Osteoblast (primary cell): ENCODE measurements around the gene CPSF7. TPM values are rescaled to one million over a fixed set of nuclear protein-coding genes. Genes with fewer than 3 reads are reported as not detected.

ENCODE experiments used
- DNase-seq: peaks from one replicate; pipeline ENCODE4 v3.0.0; 2011; ENCODE audit warnings: low spot score, mixed read lengths; ENCODE audit not compliant: insufficient read length; ENCODE audit errors: missing footprints
- H2AFZ ChIP-seq: 2 replicates; pipeline ENCODE4 v1.6.0; 2011; ENCODE audit warnings: mild to moderate bottlenecking, low read length
- H3K27ac ChIP-seq: 2 replicates; pipeline ENCODE4 v1.5.1; 2011; ENCODE audit warnings: mild to moderate bottlenecking, low read depth, low read length, moderate library complexity
- H3K27me3 ChIP-seq: 2 replicates; pipeline ENCODE4 v1.6.0; 2012; ENCODE audit warnings: mild to moderate bottlenecking, control low read depth, inconsistent platforms, low read length, moderate library complexity; ENCODE audit not compliant: insufficient read depth
- H3K36me3 ChIP-seq: 2 replicates; pipeline ENCODE4 v1.5.1; 2011; ENCODE audit warnings: mild to moderate bottlenecking, low read length, control low read depth, moderate library complexity; ENCODE audit not compliant: insufficient read depth
- H3K4me1 ChIP-seq: 2 replicates; pipeline ENCODE4 v1.5.1; 2011; ENCODE audit warnings: mild to moderate bottlenecking, low read length, control low read depth, moderate library complexity; ENCODE audit not compliant: insufficient read depth
- H3K4me2 ChIP-seq: 2 replicates; pipeline ENCODE4 v1.6.0; 2011; ENCODE audit warnings: mild to moderate bottlenecking, low read length; ENCODE audit not compliant: insufficient read depth
- H3K4me3 ChIP-seq: fragments of 200-600 bp; sonication (generic); 3 replicates; pipeline ENCODE4 v1.5.1; 2012; ENCODE audit warnings: mild to moderate bottlenecking, low read length, inconsistent platforms; ENCODE audit not compliant: insufficient read depth
- H3K79me2 ChIP-seq: 2 replicates; pipeline ENCODE4 v1.6.0; 2012; ENCODE audit warnings: mild to moderate bottlenecking, low read length, control low read depth, inconsistent platforms; ENCODE audit not compliant: insufficient read depth
- H3K9me3 ChIP-seq: 2 replicates; pipeline ENCODE4 v1.5.1; 2011; ENCODE audit warnings: low read depth, low read length, control low read depth
- H4K20me1 ChIP-seq: 2 replicates; pipeline ENCODE4 v1.6.0; 2012; ENCODE audit warnings: mild to moderate bottlenecking, low read length, control low read depth; ENCODE audit not compliant: insufficient read depth
- CTCF ChIP-seq: IDR thresholded peaks from 2 replicates; pipeline ENCODE4 v1.5.1; 2011; ENCODE audit warnings: mild to moderate bottlenecking, low read depth, low read length, moderate library complexity; ENCODE audit errors: extremely low read depth
- total RNA-seq: library from RNA; depleted of rRNA; stranded (reverse); fragments of >200 nt; gene quantifications from 2 replicates; pipeline ENCODE4 v1.2.3, GENCODE V29; 2012

The CPSF7 gene
- total RNA-seq, 1 donor: 29.0 TPM

GRCh38 chr11:61380884-61381283, 48.9 kb downstream of the CPSF7 start:
- Histone ChIP-seq H2AFZ (no peak overlapping the region), H3K36me3 (no peaks in the 10 kb centered on the region), H3K27me3 (no peaks in the 10 kb centered on the region), H3K27ac (no peak overlapping the region), H3K9me3 (no peaks in the 10 kb centered on the region), H3K79me2 (no peaks in the 10 kb centered on the region), H3K4me1 (peaks cover 26% of the 10 kb centered on the region), H3K4me3 (no peak overlapping the region), H4K20me1 (no peaks in the 10 kb centered on the region), H3K4me2 (no peak overlapping the region)
- no peak for DNase-seq
- TF ChIP-seq CTCF: no peak

GRCh38 chr11:61378713-61379313, 51.0 kb downstream of the CPSF7 start:
- DNase-seq: peak; percentile 89
- Histone ChIP-seq H3K27me3 (no peaks in the 10 kb centered on the region), H2AFZ (no peak overlapping the region), H3K4me2 (peak overlapping the region; percentile 42), H3K9me3 (no peaks in the 10 kb centered on the region), H3K79me2 (no peaks in the 10 kb centered on the region), H3K27ac (peak overlapping the region; percentile 96), H3K4me3 (no peak overlapping the region), H3K4me1 (peaks cover 26% of the 10 kb centered on the region), H4K20me1 (no peaks in the 10 kb centered on the region), H3K36me3 (peaks cover 10% of the 10 kb centered on the region)
- no peak for TF ChIP-seq CTCF

- peak; percentile 79 for DNase-seq
- no peak for TF ChIP-seq CTCF
- Histone ChIP-seq H3K27me3 (no peaks in the 10 kb centered on the region), H3K79me2 (no peaks in the 10 kb centered on the region), H3K27ac (peak overlapping the region; percentile 96), H3K36me3 (peaks cover 15% of the 10 kb centered on the region), H3K4me1 (peaks cover 26% of the 10 kb centered on the region), H3K4me3 (no peak overlapping the region), H4K20me1 (no peaks in the 10 kb centered on the region), H3K9me3 (no peaks in the 10 kb centered on the region), H3K4me2 (peak overlapping the region; percentile 13), H2AFZ (no peak overlapping the region)
Measured at GRCh38 chr11:61377461-61378160, 52.2 kb downstream of the CPSF7 start.

- no peaks in the 10 kb centered on the region for H3K9me3 ChIP-seq
- no peak for TF ChIP-seq CTCF
- H2AFZ ChIP-seq: no peak overlapping the region
- no peaks in the 10 kb centered on the region for H4K20me1 ChIP-seq
- no peak overlapping the region for H3K4me3 ChIP-seq
- H3K79me2 ChIP-seq: no peaks in the 10 kb centered on the region
- DNase-seq: no peak
- H3K27ac ChIP-seq: peak overlapping the region; percentile 38
- no peak overlapping the region for H3K4me2 ChIP-seq
- H3K4me1 ChIP-seq: peaks cover 27% of the 10 kb centered on the region
- H3K27me3 ChIP-seq: no peaks in the 10 kb centered on the region
- H3K36me3 ChIP-seq: peaks cover 17% of the 10 kb centered on the region
Measured at GRCh38 chr11:61375761-61376108, 54.0 kb downstream of the CPSF7 start.
